ENCODE data around the gene IFNGR1.

GRCh38 chr6:137224799-137225198 lies 5.6 kb upstream of the IFNGR1 start:
- no peak for TF ChIP-seq CTCF (conservative IDR thresholded peaks at IDR 0.05)
- TF ChIP-seq EZH2 (IDR thresholded peaks at IDR 0.05; ENCODE audit: low read depth): no peak

All from PC-9 (cell line).